Measurements from ENCODE around the gene NDOR1.
A peak's percentile ranks its signal among the peaks of the same experiment; 100 is the strongest.

NDOR1 gene

DNA sequence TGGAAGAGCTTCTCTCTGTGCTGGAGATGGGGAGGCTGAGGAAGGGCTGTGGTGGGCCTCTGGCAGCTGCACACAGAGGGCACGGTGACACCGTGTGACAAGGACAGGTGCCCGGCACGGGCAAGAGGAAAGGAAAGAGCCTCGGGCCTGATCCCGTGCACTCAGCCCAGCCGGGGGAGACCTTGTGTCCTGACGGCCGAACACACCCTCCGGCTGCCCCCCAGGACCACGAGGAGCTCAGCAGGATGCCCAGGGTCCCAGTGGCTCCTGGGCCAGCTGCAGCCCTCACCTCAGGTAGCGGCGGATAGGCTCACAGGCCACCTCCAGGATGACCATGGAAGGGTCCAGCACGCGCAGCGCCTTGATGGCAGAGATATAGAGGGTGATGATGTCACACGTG, 22.7 kb upstream of the NDOR1 start:
- no peak for DNase-seq (ENCODE audit: low spot score)

DNA sequence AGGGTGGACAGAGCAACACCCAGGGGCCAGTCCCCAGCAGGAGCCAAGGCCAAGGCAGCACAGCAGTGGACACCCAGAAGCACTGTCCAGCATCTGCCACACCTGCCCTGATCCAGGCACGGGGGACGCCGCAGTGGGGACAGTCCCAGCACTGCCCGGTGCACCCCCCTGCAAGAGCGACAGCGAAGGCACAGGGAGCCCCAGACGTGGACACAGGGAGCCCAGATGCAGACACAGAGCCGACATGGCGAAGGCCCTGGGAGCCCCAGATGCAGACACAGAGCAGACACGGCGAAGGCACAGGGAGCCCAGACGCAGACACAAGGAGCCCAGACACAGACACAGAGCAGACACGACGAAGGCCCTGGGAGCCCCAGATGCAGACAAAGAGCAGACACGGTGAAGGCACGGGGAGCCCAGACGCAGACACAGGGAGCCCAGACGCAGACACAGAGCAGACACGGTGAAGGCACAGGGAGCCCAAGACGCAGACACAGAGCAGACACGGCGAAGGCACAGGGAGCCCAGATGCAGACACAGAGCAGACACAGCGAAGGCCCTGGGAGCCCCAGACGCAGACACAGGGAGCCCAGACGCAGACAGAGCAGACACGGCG, 21.4 kb upstream of the NDOR1 start:
- DNase-seq (ENCODE audit: low spot score) = no peak

DNA sequence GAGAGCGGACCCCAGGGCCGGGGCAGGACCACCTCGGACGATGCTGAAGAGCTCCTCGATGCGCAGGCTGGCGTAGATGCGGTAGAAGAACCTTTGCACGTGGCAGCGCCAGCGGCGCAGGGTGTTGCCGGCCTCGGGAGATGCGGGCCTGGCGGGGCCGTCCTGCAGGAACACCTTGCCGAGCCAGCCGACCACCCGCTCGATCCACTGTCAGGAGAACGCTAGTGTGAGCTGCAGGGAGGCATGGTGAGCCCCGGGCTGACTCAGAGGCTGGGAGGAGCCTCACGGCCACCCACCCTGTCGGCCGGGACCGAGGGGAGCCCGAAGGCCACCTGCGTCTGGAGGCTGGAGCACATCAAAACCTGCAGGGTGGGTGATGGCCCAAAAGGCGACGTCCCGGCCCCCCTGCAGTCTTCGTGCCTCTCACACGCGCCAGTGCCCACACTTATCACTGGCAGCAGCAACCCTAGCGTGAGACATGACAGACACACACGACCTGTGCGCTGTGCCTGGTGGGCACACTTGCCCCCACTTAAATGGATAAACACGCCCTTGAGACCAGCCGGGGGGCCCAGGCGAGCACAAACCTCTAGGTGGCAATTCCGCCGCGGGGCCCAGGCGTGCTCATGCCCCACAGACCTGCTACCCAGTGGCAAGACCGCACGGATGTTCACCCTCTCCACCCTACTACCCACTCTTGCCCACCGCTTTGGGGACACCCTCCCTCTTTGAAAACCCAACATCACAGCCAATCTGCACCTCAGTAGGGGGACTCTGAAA, 20.4 kb upstream of the NDOR1 start:
- DNase-seq (ENCODE audit: low spot score) = no peak

DNA sequence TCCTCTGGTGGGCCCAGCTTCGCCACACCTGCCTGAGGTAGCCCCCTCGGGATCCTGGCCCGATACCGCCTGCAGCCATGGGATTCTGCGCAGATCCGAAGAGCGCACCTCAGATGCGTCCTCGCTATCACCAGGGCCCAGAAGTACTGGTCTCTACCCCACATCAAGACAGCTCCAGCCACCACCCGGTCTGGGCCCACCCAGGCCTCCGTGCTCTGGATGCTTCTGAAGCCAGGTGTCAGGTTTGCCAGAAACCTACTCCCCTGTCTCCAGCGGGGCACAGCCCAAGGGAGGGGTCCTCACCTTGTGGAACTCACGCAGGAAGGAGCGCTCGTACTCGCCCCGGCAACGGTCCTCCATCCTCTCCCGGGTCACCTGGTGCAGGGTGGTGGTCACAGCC, 19.6 kb upstream of the NDOR1 start:
- no peak for DNase-seq (ENCODE audit: low spot score)

DNA sequence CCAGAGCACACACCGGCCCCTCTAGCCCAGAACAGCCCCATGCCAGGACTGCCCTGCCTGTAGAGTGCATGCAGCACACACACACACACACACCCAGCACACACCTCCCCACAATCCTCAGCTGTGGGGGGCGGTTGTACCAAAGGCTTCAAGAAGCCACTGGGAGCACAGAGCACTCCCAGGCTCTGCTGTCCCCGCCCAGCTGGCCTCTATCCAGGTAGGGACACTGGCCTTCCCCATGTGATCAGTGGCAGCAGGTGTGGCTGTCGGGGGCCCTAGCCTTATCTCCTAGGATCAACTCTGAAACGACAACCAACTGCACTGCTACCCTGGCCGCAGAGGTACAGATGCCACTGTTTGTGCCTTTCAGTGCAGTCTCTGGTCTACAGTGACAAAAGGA, 19.1 kb upstream of the NDOR1 start:
- no peak for DNase-seq (ENCODE audit: low spot score)

DNA sequence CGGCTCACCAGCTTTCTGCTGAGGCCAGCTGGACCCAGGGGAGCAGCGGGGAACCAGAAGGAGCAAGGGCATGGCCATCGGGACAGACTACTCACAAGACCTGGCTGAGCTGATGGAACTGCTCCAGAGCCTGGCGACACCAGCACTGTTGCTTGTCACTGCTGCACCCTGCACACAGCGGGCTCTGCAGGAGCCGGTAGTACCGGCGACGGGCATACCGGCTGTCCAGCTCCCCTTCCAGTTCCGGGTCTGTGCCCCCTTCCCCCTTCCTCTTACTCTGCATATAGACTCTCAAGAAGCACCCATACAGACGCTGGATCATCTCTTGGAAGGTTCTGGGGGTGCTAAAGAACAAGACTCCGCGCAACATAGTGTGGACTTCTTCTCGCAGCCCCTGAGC, 18.1 kb upstream of the NDOR1 start:
- no peak for DNase-seq (ENCODE audit: low spot score)

DNA sequence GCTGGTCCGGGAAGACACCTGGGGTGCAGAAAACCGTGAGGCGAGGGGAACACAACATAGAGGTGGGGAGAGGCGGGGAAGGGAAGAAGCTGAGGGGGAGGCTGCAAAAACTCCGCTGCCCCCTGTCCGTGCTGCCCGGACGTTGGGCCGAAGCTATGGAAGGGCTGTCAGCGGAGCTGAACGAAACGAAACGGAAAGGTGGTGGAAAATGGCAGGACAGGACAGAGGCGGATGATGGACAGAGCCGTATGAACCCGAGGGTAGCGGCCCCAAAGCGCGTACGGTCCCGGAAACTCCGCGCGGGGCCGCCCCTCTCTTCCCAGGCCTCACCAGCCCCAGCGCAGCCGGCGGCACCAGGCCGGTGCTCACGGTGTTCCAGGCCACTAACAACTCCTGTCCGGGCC, 17.4 kb upstream of the NDOR1 start:
- no peak for DNase-seq (ENCODE audit: low spot score)

DNA sequence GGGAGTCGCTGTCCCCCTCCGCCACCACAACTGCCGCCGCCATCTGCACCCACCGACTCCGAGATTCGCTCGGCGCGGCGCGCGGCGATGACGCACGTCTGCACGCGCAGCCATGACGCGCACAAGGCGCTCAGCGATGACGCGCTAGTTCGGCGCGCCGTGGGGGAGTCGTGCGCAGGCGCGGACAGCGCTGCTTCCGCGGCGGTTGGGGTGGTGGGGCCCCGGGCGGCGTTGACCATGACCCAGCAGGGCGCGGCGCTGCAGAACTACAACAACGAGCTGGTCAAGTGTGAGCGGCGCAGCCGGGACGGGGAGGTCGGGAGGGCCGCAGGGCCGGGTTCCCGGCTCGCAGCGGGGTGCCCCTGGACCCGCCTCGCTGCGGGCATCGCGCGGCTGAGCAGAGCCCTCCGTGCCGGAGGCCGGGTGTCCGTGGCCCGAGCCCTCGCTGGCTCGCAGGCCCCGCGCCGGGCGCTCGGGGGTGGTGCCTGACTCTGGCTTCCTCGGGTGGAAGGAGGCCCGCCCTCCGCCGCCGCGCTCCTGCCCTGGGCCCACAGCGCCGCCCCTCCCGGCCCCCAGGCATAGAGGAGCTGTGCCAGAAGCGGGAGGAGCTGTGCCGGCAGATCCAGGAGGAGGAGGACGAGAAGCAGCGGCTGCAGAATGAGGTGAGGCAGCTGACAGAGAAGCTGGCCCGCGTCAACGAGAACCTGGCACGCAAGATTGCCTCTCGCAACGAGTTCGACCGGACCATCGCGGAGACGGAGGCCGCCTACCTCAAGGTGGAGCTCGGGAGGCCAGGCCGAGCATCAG, 16.8 kb upstream of the NDOR1 start, which contains the start of the genes ANAPC2 and SSNA1:
Gene ANAPC2 (minus strand): TSS at position 71 of the 807 bp plus-strand sequence. CDS start 28 bp downstream, at position 43.
Gene SSNA1 (plus strand): TSS at position 187 of the 807 bp plus-strand sequence. CDS start 51 bp downstream, at position 238.
- peak; percentile 92 for DNase-seq (ENCODE audit: low spot score)

DNA sequence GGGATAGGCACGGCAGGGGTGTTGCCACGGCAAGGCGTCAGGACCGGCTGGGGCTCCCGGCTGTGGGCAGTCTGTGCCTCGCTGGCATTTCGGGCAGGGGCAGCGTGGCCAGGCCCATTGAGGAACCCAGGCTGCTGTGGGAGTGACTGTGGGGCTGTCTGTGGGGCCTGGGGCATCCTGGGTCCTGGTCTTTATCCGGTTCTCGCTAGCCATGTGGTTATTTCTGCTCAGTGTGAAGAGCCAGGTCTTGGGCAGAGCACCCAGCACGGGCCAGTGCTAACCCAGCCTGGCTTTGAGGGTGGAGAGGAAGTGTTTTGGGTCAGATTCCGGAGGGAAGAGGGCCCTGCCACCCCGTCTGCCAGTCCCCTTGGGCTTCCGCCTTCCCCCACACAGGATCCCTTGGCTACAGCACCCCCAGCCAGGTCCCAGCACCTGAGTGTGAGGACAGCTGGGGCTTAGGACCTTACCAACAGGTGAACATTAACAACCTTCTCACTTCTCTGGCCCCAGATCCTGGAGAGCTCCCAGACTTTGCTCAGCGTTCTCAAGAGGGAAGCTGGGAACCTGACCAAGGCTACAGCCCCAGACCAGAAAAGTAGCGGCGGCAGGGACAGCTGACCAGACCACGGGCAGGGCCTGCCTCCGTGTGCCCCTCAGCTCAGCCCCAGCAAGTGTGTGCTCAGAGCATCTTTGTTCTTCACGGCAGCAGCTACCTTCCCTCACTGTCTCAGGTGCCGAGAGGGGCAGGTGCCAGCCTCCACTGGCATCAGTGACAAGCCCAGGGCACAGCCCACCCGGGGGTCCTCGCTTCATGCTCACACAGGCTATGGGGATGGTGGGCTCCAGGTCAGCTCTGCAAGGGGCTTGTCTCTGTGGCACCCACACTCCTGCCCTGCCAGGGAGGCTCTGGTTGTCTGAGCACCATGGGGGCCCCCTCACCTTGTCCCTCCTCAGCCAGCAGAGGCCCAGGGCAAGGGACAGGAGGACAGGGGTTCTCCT, 15.9 kb upstream of the NDOR1 start:
- DNase-seq (ENCODE audit: low spot score) = no peak

DNA sequence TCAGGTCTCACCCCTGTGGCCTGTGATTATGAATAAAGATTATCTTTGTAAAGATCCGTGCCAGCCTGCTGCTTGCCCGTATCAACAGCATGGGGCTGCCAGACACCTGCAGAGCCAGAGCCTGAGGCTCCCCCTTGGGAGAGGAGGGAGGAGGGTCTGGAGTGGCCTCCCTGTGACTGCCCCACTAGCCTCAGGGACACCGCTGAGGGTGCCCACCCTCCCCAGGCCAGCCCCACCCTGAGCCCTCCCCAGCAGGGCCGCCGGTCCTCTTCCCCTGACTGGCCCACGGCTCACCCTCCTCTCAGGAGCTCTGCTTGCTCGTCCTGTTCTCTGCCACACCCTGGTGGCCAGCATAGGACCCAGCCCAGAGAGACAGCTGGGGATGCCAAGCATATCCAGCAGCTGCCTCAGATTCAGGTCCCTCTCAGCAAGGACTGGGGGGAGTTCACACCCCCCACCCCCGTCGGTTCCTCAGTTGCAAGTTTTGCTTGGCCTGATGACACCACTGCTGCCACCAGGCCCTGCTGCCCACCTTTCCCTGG, 15.1 kb upstream of the NDOR1 start:
- no peak for DNase-seq (ENCODE audit: low spot score)

DNA sequence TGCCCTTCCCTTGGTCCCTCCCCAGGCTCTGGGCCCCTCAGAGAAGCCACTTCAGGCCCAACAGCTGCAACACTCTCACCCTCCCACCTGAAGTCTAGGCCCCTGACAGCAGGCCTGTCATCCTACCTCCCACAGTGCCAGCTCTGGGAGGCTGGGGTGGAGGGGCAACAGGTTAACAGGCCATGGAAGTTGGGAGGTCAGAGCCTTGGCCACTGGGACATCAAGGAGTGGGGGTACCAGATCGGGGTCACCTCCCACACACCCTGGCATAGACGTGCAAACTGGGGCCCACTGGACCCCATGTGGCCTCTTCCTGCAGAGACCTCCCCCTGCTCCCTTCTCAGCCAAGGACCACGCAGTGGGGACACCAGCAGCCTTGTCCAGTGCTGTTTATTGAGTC, 14.3 kb upstream of the NDOR1 start:
- no peak for DNase-seq (ENCODE audit: low spot score)

DNA sequence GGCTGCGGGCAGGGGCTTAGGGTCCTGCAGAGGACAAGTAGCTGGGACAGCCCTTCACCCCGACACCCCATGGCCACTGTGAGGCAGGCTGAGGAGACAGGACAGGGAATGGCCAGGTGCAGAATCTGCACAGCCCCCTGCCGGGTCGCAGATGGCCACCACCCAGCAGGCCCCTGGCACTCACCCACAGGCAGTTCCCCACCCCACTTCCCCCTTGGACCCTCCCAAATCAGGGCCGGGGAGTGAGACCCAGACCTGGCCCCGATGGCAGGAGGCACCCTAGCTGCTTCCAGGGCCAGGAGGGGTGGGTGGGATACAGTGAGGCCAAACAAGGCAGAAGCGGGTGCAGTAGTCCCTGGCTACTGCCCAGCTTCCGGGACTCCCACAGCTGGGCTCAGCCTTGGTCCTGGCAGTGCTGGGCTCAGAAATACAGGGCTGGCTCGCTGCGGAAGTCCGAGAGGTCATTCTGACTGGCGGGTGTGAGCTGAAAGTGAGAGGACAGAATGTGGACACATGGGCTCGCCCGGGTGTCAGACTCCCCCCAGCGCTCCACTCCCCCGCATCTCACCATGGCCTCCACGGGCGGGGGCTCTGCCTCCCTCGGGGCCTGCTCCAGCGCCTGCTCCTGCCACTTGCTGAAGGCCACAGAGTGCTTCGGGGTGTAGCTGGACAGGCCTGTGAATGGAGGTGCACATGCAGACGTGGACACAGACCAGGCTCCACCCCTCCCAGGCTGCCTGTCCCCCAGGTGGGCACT, 13.6 kb upstream of the NDOR1 start:
- DNase-seq (ENCODE audit: low spot score) = no peak

DNA sequence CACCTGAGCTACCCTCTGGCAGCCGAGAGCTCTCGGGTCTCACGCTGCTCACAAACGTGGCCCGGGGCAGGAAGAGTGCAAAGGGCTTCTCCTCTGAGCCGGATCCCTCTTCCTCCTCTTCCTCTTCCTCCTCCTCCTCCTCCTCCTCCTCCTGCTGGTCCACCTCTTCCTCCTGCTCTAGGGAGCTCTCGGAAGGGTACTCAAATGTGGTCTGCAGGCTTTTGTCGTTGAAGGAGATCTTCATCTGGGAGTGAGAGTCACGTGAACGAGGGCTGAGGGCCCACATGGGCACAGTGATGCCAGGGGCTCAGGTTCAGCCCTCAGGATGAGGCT, 13.1 kb upstream of the NDOR1 start:
- no peak for DNase-seq (ENCODE audit: low spot score)

DNA sequence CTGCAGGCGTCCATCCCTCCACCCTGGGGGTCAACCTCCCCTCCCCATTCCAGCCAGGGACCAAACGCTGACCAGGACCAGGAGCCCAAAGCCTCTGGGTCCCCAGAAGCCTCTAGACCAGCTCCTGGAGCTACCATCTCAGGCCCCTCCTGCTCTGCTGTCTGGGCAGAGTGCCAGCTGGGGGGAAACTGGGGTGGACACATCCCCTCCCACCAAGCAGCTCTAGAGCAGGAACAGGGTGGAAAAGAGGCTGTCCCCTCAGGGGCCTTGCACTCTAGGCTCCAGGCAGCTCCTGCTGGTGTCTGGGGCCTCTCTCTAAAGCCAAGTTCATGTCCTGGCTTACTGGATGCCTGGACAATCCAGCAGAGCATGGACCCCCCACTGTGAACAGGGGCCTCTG, 12.6 kb upstream of the NDOR1 start:
- DNase-seq (ENCODE audit: low spot score) = no peak

DNA sequence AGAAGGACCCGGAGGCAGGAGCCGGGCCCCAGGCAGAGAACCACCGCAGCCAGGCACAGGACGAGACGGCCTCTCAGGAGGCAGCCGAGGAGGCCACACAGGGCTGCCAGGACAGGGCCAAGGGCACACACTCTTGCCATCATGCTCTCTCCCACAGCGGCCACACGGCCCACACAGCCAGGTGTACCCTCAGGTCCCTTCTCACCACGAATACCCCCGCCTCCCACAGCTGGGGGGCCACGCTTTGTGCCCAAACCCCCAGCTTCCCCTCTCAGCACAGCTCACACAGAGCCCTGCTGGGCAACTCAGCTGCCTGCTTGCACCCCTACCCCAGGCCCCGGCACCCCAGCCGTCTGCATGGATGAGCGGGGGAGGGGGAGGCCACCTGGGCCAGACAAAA, 11.7 kb upstream of the NDOR1 start:
- DNase-seq (ENCODE audit: low spot score) = no peak

DNA sequence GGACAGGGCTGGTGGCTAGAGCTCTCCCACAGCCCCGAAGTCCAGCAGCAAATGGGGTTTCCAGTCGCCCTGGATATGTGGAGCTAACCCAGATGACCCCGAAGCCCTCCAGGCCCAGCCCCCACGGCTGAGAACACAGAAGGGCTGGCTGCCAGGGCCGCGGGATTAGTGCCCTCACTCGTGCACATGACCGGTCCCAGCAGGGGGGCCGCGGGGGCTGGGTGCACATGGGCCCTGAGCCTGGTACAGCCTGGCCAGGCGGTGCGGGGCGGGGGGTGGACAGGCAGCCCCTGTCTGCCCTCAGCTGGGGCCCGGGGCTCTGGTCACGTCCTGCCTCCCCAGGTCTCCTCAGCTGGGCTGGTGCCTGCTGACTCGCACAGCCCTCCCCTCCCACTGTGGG, 11.1 kb upstream of the NDOR1 start:
- DNase-seq (ENCODE audit: low spot score) = no peak

DNA sequence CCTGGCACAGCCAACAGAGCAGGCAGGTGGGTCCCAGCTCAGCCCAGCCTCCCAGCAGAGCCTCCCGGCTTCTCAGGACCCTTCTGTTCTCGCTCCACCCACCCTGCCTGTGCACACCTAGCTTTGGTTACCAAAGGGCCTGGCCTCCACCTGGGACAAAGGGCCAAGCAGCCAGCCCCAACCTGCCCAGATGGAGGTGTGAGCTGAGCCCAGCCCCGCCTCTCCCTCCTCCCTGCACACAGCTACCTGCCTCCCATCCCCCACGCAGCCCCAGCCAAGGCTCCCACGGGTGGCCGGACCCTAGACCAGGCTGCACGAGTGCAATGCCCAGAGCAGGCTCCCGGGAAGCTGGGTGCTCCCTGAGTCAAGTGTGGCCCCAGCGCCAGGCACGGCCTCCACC, 10.6 kb upstream of the NDOR1 start:
- DNase-seq (ENCODE audit: low spot score) = no peak

DNA sequence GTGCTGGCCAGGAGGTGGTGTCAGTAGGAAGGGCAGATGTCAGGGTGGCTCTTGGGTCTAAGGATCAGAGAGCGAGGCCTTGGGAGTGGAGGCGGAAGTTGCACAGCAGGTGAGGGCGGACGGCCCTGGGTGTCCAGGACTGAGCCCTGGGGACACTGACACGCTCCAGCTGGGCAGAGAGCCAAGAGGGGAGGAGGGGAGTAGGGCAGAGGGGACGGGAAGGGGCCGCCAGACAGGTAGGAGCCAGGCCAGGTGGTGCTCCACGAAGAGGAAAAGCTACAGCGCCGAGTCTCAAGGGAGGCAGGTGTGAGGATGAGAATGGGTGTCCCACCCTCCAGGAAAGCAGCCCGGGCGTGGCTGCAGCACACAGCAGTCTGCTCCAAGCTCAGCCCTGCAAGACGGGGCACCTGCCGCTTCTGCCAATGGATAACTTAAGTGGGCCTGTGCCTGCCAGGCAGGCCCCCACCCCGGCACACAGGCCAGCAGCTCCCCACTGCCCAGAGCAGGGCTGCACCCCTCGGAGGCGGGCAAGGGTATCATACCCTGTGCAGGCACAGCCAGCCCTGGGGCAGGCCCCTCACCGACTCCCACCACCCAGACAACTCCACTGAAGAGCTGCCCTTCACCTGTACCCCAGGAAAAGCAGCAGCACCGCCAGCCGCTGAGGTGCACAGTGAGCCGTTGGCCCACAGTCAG, 9.8 kb upstream of the NDOR1 start:
- DNase-seq (ENCODE audit: low spot score) = no peak

DNA sequence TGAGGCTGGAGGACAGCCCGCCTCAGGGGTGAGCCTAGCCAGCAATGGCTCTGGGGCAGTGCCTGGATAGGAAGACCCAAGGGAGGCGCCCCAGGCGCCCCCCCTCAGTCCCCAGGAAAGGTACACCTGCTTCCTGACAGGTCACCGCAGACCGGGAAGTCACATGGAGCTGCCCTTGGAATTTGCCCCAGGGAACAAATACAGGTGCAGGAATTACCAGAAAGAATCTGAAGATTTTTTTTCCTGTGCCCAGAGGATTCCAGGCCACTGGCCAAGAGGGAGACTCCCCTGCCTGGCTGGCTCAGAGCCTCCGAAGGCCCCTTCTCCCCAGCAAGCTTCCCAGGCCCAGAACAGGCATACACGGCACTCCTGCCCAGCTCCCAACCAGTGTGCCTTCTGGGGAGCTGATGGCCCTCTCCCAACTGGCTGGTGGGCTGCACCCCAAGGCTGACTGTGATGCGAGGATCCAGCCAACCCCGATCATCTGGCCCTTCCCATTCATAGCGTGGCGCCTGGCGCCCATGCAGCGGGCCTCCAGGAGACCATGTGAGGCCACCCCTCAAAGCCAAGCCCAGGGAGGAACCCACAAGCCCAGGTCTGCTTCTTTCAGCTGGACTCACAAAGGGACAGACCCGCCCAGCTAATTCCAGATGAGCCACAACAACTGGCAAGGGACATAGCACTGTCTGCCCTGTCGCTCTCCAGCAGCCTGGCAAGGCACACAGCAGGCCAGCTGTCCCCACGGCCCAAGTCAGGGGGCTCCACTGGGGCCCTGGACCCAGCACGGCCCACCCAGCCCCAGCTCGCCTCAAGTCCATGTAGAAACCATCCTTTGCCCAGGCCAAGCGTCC, 7.2 kb upstream of the NDOR1 start:
- DNase-seq (ENCODE audit: low spot score) = no peak
